Measurements from ENCODE around the gene EARS2. TPM values are rescaled to one million over a fixed set of nuclear protein-coding genes. Genes with fewer than 3 reads are reported as not detected.

EARS2 gene
- polyA plus RNA-seq, 1 donor from 2014 or later, result 22.2 TPM

- peaks cover 34% of the 10 kb centered on the region for H3K79me2 ChIP-seq (replicated peaks; ENCODE audit: insufficient read depth, low read length)
- H3K36me3 ChIP-seq (ENCODE audit: insufficient read depth, low read length), result no peaks in the 10 kb centered on the region
- H2AFZ ChIP-seq (ENCODE audit: low read depth, low read length), result no peak overlapping the region
- TF ChIP-seq POLR2AphosphoS5 (IDR thresholded peaks at IDR 0.05), result no peak
- TF ChIP-seq SMC3 (conservative IDR thresholded peaks at IDR 0.05; ENCODE audit: poor library complexity), result no peak
- TF ChIP-seq MXI1 (conservative IDR thresholded peaks at IDR 0.05; ENCODE audit: poor library complexity, severe bottlenecking), result no peak
- no peak for TF ChIP-seq REST (IDR thresholded peaks at IDR 0.05; ENCODE audit: borderline replicate concordance)
- no peak for TF ChIP-seq EP300 (conservative IDR thresholded peaks at IDR 0.05; ENCODE audit: poor library complexity, severe bottlenecking)
- no peak for TF ChIP-seq CTCF (IDR thresholded peaks at IDR 0.05; ENCODE audit: poor library complexity, severe bottlenecking)
- no peak for TF ChIP-seq EZH2 (IDR thresholded peaks at IDR 0.05; ENCODE audit: borderline replicate concordance, insufficient read depth, low read length, poor library complexity, severe bottlenecking)
- TF ChIP-seq TAF1 (IDR thresholded peaks at IDR 0.05; ENCODE audit: low read depth), result no peak
- TF ChIP-seq RAD21 (conservative IDR thresholded peaks at IDR 0.05), result no peak
- no peaks in the 10 kb centered on the region for H4K20me1 ChIP-seq (ENCODE audit: insufficient read depth)
- no peak overlapping the region for H3K9ac ChIP-seq (ENCODE audit: low read length)
- no peaks in the 10 kb centered on the region for H3F3A ChIP-seq (ENCODE audit: insufficient read depth, low read length, poor library complexity, severe bottlenecking)
- no peak overlapping the region for H3K4me2 ChIP-seq (ENCODE audit: low read length)
- H3K27me3 ChIP-seq (ENCODE audit: insufficient read depth, low read depth, low read length), result no peaks in the 10 kb centered on the region
- no peak overlapping the region for H3K4me3 ChIP-seq (ENCODE audit: low read length)
- H3K9me2 ChIP-seq (ENCODE audit: insufficient read depth, low read length), result no peaks in the 10 kb centered on the region
- H3K9me3 ChIP-seq (ENCODE audit: low read length), result no peaks in the 10 kb centered on the region
- H3K27ac ChIP-seq (ENCODE audit: low read length), result no peak overlapping the region
Measured at GRCh38 chr16:23498863-23499262, 58.3 kb downstream of the EARS2 start.

- no peaks in the 10 kb centered on the region for H3K9me2 ChIP-seq (ENCODE audit: insufficient read depth, low read length)
- no peak overlapping the region for H3K4me3 ChIP-seq (ENCODE audit: low read length)
- no peaks in the 10 kb centered on the region for H4K20me1 ChIP-seq (ENCODE audit: insufficient read depth)
- H3K4me2 ChIP-seq (ENCODE audit: low read length), result no peak overlapping the region
- peaks cover 24% of the 10 kb centered on the region for H3K79me2 ChIP-seq (replicated peaks; ENCODE audit: insufficient read depth, low read length)
- no peaks in the 10 kb centered on the region for H3K9me3 ChIP-seq (ENCODE audit: low read length)
- H3K9ac ChIP-seq (ENCODE audit: low read length), result no peak overlapping the region
- no peaks in the 10 kb centered on the region for H3K36me3 ChIP-seq (ENCODE audit: insufficient read depth, low read length)
- TF ChIP-seq CTCF (IDR thresholded peaks at IDR 0.05; ENCODE audit: poor library complexity, severe bottlenecking), result no peak
- no peak for TF ChIP-seq EP300 (conservative IDR thresholded peaks at IDR 0.05; ENCODE audit: poor library complexity, severe bottlenecking)
- no peak for TF ChIP-seq RAD21 (conservative IDR thresholded peaks at IDR 0.05)
- no peak for TF ChIP-seq SMC3 (conservative IDR thresholded peaks at IDR 0.05; ENCODE audit: poor library complexity)
- TF ChIP-seq EZH2 (IDR thresholded peaks at IDR 0.05; ENCODE audit: borderline replicate concordance, insufficient read depth, low read length, poor library complexity, severe bottlenecking), result no peak
- TF ChIP-seq TAF1 (IDR thresholded peaks at IDR 0.05; ENCODE audit: low read depth), result no peak
- no peak for TF ChIP-seq MXI1 (conservative IDR thresholded peaks at IDR 0.05; ENCODE audit: poor library complexity, severe bottlenecking)
- no peak for TF ChIP-seq POLR2AphosphoS5 (IDR thresholded peaks at IDR 0.05)
- no peak for TF ChIP-seq REST (IDR thresholded peaks at IDR 0.05; ENCODE audit: borderline replicate concordance)
- H3F3A ChIP-seq (ENCODE audit: insufficient read depth, low read length, poor library complexity, severe bottlenecking), result no peaks in the 10 kb centered on the region
- no peak overlapping the region for H3K27ac ChIP-seq (ENCODE audit: low read length)
- H2AFZ ChIP-seq (ENCODE audit: low read depth, low read length), result no peak overlapping the region
- H3K27me3 ChIP-seq (ENCODE audit: insufficient read depth, low read depth, low read length), result no peaks in the 10 kb centered on the region
Measured at GRCh38 chr16:23497543-23497868, 59.6 kb downstream of the EARS2 start.
